HepG2 (cell line): ENCODE measurements around the gene EPHB3.
"Not testable (repeated sequence)": the region's sequence is repeated elsewhere in the genome, so short reads cannot be mapped to it uniquely, and the experiment has no call there.

Source experiments
- AGO1 ChIP-seq: fragments of 200-400 bp; formaldehyde crosslinking; IDR thresholded peaks from 2 replicates; pipeline ENCODE4 v1.6.1; 2017; ENCODE audit warnings: mild to moderate bottlenecking, low read depth, low read length, moderate library complexity; ENCODE audit not compliant: poor library complexity, severe bottlenecking
- GMEB1 ChIP-seq: sonication (generic); formaldehyde crosslinking; IDR thresholded peaks from 2 replicates; pipeline ENCODE4 v1.5.1; 2020; ENCODE audit warnings: missing genetic modification reagents, mild to moderate bottlenecking, borderline replicate concordance
- SMAD3 ChIP-seq: sonication (generic); formaldehyde crosslinking; IDR thresholded peaks from 2 replicates; pipeline ENCODE4 v1.4.0; 2020; ENCODE audit warnings: missing genetic modification reagents
- ZBTB39 ChIP-seq: sonication (generic); formaldehyde crosslinking; IDR thresholded peaks from 2 replicates; pipeline ENCODE4 v1.5.0; 2020; ENCODE audit warnings: missing genetic modification reagents
- ZFX ChIP-seq: sonication (generic); formaldehyde crosslinking; IDR thresholded peaks from 2 replicates; pipeline ENCODE4 v1.4.0; 2020; ENCODE audit warnings: mild to moderate bottlenecking, low read depth, missing genetic modification reagents, moderate library complexity
- ZNF121 ChIP-seq: sonication (generic); formaldehyde crosslinking; IDR thresholded peaks from 2 replicates; pipeline ENCODE4 v1.5.0; 2020; ENCODE audit warnings: mild to moderate bottlenecking, missing genetic modification reagents
- ZNF44 ChIP-seq: sonication (generic); formaldehyde crosslinking; IDR thresholded peaks from 2 replicates; pipeline ENCODE4 v1.5.1; 2020; ENCODE audit warnings: mild to moderate bottlenecking, missing genetic modification reagents
- ZNF484 ChIP-seq: sonication (generic); formaldehyde crosslinking; IDR thresholded peaks from 2 replicates; pipeline ENCODE4 v1.5.1; 2020; ENCODE audit warnings: mild to moderate bottlenecking, low read depth, missing genetic modification reagents, borderline replicate concordance
- ZNF639 ChIP-seq: conservative IDR thresholded peaks from 2 replicates; pipeline ENCODE4 v1.6.1; 2018; ENCODE audit warnings: missing genetic modification reagents
- ZNF792 ChIP-seq: IDR thresholded peaks from 2 replicates; pipeline ENCODE4 v1.6.1; 2016

GRCh38 chr3:184622156-184622555 lies 60.6 kb downstream of the EPHB3 start:
- TF ChIP-seq ZNF639 (CRISPR knock-in tag); ZNF44; GMEB1 (CRISPR knock-in tag); ZNF484 (CRISPR knock-in tag); ZNF792 (CRISPR knock-in tag); ZBTB39 (CRISPR knock-in tag); ZNF121 (CRISPR knock-in tag); AGO1; SMAD3 (CRISPR knock-in tag); ZFX (CRISPR knock-in tag): not testable (repeated sequence)
